ENCODE results near the gene HNRNPM.
"Not testable (repeated sequence)": the region's sequence is repeated elsewhere in the genome, so short reads cannot be mapped to it uniquely, and the experiment has no call there.

HNRNPM gene

GRCh38 chr19:8430650-8431049 is 14.1 kb upstream of the HNRNPM start:
- POLR2A ChIA-PET: interaction anchor here (1.0 kb wide), 1 partner anchor 83 kb away, joined by 3 read pairs; the partner anchor contains the start of gene ZNF414
- CTCF ChIA-PET: no interaction called here

GRCh38 chr19:8438236-8438635 is 6.5 kb upstream of the HNRNPM start:
- POLR2A ChIA-PET: no interaction called here
- CTCF ChIA-PET: no interaction called here
- TF ChIP-seq FOXA1 (IDR thresholded peaks at IDR 0.05) (no peak), SP1 (IDR thresholded peaks at IDR 0.05) (no peak), FOXM1 (IDR thresholded peaks at IDR 0.05; ENCODE audit: borderline replicate concordance) (no peak), PKNOX1 (IDR thresholded peaks at IDR 0.05) (no peak), ARNT (IDR thresholded peaks at IDR 0.05) (no peak), CTBP1 (IDR thresholded peaks at IDR 0.05; ENCODE audit: borderline replicate concordance) (no peak), BHLHE40 (IDR thresholded peaks at IDR 0.05; ENCODE audit: borderline replicate concordance) (no peak), ELF4 (IDR thresholded peaks at IDR 0.05) (no peak), FOXK2 (IDR thresholded peaks at IDR 0.05) (no peak), L3MBTL2 (conservative IDR thresholded peaks at IDR 0.05) (no peak), HDGF (IDR thresholded peaks at IDR 0.05; ENCODE audit: borderline replicate concordance) (no peak), SUZ12 (IDR thresholded peaks at IDR 0.05) (no peak), LEF1 (IDR thresholded peaks at IDR 0.05; ENCODE audit: borderline replicate concordance) (no peak), TARDBP (IDR thresholded peaks at IDR 0.05) (no peak), ZNF384 (IDR thresholded peaks at IDR 0.05) (no peak), NFRKB (IDR thresholded peaks at IDR 0.05) (no peak)
- DNase-seq (ENCODE audit: extremely low spot score): no peak

More at GRCh38 chr19:8430650-8431049, 14.1 kb upstream of the HNRNPM start:
- DNase-seq (ENCODE audit: extremely low spot score): no peak
- TF ChIP-seq L3MBTL2 (conservative IDR thresholded peaks at IDR 0.05): no peak

GRCh38 chr19:8441725-8442544 is 2.8 kb upstream of the HNRNPM start:
- ChIA-PET CTCF (no interaction called here), POLR2A (interaction anchor here (0.7 to 1.4 kb wide), 3 partner anchors 11 to 72 kb away, joined by 3 to 6 read pairs (median 3); partner anchors contain the start of gene ZNF414)
- no peak for DNase-seq (ENCODE audit: extremely low spot score)
- TF ChIP-seq HDGF (IDR thresholded peaks at IDR 0.05; ENCODE audit: borderline replicate concordance) (no peak), FOXA1 (IDR thresholded peaks at IDR 0.05) (no peak), ARNT (IDR thresholded peaks at IDR 0.05) (no peak), SP1 (IDR thresholded peaks at IDR 0.05) (no peak), CTBP1 (IDR thresholded peaks at IDR 0.05; ENCODE audit: borderline replicate concordance) (no peak), ELF4 (IDR thresholded peaks at IDR 0.05) (no peak), FOXK2 (IDR thresholded peaks at IDR 0.05) (no peak)

- ChIA-PET CTCF (interaction anchor here (1.0 kb wide), 1 partner anchor 90 kb away, joined by 3 read pairs; no protein-coding TSS in a partner anchor), POLR2A (interaction anchor here (0.8 to 4.3 kb wide), 10 partner anchors 14 to 103 kb away, joined by 3 to 27 read pairs (median 4); partner anchors contain the start of genes MARCHF2 and ZNF414)
- TF ChIP-seq TARDBP (IDR thresholded peaks at IDR 0.05): 0 out of 2 replicates have a peak, but pooled peaks have one; percentile 25
- not testable (repeated sequence) for DNase-seq (ENCODE audit: extremely low spot score)
These were observed 567 bp upstream of the HNRNPM start for GRCh38 chr19:8444140-8444676.

GRCh38 chr19:8445488-8446001 is 770 bp downstream of the HNRNPM start:
- TF ChIP-seq FOXK2 (IDR thresholded peaks at IDR 0.05) (no peak), TARDBP (IDR thresholded peaks at IDR 0.05) (no peak), BHLHE40 (IDR thresholded peaks at IDR 0.05; ENCODE audit: borderline replicate concordance) (no peak), NFRKB (IDR thresholded peaks at IDR 0.05) (no peak), FOXM1 (IDR thresholded peaks at IDR 0.05; ENCODE audit: borderline replicate concordance) (no peak), LEF1 (IDR thresholded peaks at IDR 0.05; ENCODE audit: borderline replicate concordance) (no peak), ZNF384 (IDR thresholded peaks at IDR 0.05) (no peak), SUZ12 (IDR thresholded peaks at IDR 0.05) (no peak)
- ChIA-PET CTCF (no interaction called here), POLR2A (interaction anchor here (0.6 to 4.3 kb wide), 4 partner anchors 8 to 68 kb away, joined by 3 to 27 read pairs (median 4); partner anchors contain the start of genes MARCHF2 and ZNF414)
- peak; percentile 27 for DNase-seq (ENCODE audit: extremely low spot score)

GRCh38 chr19:8446061-8446709 is 1.4 kb downstream of the HNRNPM start:
- TF ChIP-seq NFRKB (IDR thresholded peaks at IDR 0.05) (no peak), SP1 (IDR thresholded peaks at IDR 0.05) (no peak), FOXM1 (IDR thresholded peaks at IDR 0.05; ENCODE audit: borderline replicate concordance) (no peak), FOXK2 (IDR thresholded peaks at IDR 0.05) (no peak), HDGF (IDR thresholded peaks at IDR 0.05; ENCODE audit: borderline replicate concordance) (no peak)
- ChIA-PET CTCF (interaction anchor here (1.1 kb wide), 1 partner anchor 105 kb away, joined by 3 read pairs; no protein-coding TSS in a partner anchor), POLR2A (interaction anchor here (0.6 to 4.3 kb wide), 4 partner anchors 9 to 68 kb away, joined by 3 to 27 read pairs (median 4); partner anchors contain the start of genes MARCHF2 and ZNF414)
- DNase-seq (ENCODE audit: extremely low spot score): no peak

- POLR2A ChIA-PET: interaction anchor here (1.3 to 3.4 kb wide), 2 partner anchors 8 to 64 kb away, joined by 5 to 18 read pairs; partner anchors contain the start of gene ZNF414
- CTCF ChIA-PET: interaction anchor here (0.6 kb wide), 2 partner anchors 30 to 34 kb away, joined by 4 to 6 read pairs; no protein-coding TSS in a partner anchor
- DNase-seq (ENCODE audit: extremely low spot score): no peak
- no peak for TF ChIP-seq ARNT (IDR thresholded peaks at IDR 0.05)
- no peak for TF ChIP-seq SUZ12 (IDR thresholded peaks at IDR 0.05)
- no peak for TF ChIP-seq FOXM1 (IDR thresholded peaks at IDR 0.05; ENCODE audit: borderline replicate concordance)
- TF ChIP-seq HDGF (IDR thresholded peaks at IDR 0.05; ENCODE audit: borderline replicate concordance): no peak
- no peak for TF ChIP-seq FOXK2 (IDR thresholded peaks at IDR 0.05)
- no peak for TF ChIP-seq NFRKB (IDR thresholded peaks at IDR 0.05)
- no peak for TF ChIP-seq ZNF384 (IDR thresholded peaks at IDR 0.05)
- no peak for TF ChIP-seq ELF4 (IDR thresholded peaks at IDR 0.05)
- TF ChIP-seq LEF1 (IDR thresholded peaks at IDR 0.05; ENCODE audit: borderline replicate concordance): no peak
- no peak for TF ChIP-seq FOXA1 (IDR thresholded peaks at IDR 0.05)
- TF ChIP-seq BHLHE40 (IDR thresholded peaks at IDR 0.05; ENCODE audit: borderline replicate concordance): no peak
- no peak for TF ChIP-seq CTBP1 (IDR thresholded peaks at IDR 0.05; ENCODE audit: borderline replicate concordance)
These were observed 5.1 kb downstream of the HNRNPM start for GRCh38 chr19:8449830-8450229.

Data from HEK293T (cell line).